Measurements from ENCODE around the gene NAB1.

DNA sequence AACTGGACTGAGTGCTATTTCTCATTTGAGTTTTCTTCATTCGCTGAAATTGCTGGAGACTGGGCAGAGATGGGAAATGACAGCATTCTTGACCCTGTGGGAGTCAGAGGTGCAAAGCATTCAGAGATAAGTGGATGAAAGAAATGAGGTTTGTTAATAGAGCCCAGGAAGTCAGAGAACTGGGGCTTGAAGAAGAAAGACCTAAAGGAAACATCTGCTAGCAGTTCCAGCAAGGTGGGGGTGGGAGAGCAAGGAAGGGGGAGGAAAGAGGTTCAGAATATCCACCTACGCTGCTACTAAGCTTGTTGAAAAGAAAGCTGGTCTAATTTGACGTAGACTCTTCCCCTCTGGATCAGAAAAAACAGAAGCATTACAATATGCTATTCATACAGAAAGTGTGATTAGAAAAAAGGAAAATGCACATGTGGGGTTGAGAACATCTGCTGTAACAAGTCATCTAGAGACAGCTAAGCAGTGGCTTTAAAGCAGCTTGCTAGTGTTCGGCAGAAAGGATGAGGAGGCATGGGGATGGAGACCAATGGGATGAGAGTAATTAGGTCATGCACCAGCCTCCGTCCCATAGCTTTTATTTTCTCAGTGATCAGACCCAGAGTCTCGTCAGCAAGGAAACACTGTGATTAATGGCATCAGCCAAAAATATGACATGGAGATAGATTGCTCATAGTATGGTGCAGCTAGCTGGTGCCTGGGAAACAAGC is 29.7 kb downstream of the NAB1 start:
- TF ChIP-seq, protein P1, sequence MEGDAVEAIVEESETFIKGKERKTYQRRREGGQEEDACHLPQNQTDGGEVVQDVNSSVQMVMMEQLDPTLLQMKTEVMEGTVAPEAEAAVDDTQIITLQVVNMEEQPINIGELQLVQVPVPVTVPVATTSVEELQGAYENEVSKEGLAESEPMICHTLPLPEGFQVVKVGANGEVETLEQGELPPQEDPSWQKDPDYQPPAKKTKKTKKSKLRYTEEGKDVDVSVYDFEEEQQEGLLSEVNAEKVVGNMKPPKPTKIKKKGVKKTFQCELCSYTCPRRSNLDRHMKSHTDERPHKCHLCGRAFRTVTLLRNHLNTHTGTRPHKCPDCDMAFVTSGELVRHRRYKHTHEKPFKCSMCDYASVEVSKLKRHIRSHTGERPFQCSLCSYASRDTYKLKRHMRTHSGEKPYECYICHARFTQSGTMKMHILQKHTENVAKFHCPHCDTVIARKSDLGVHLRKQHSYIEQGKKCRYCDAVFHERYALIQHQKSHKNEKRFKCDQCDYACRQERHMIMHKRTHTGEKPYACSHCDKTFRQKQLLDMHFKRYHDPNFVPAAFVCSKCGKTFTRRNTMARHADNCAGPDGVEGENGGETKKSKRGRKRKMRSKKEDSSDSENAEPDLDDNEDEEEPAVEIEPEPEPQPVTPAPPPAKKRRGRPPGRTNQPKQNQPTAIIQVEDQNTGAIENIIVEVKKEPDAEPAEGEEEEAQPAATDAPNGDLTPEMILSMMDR (IDR thresholded peaks at IDR 0.05; ENCODE audit: poor library complexity, severe bottlenecking): no peak
- TF ChIP-seq EZH2 (IDR thresholded peaks at IDR 0.05; ENCODE audit: borderline replicate concordance, insufficient read depth, low read length, poor library complexity, severe bottlenecking) (no peak), POLR2AphosphoS5 (IDR thresholded peaks at IDR 0.05) (no peak), RAD21 (conservative IDR thresholded peaks at IDR 0.05) (no peak), EP300 (conservative IDR thresholded peaks at IDR 0.05; ENCODE audit: poor library complexity, severe bottlenecking) (no peak), TAF1 (IDR thresholded peaks at IDR 0.05; ENCODE audit: low read depth) (no peak)
